Measurements from ENCODE around the gene CHD6.

DNA sequence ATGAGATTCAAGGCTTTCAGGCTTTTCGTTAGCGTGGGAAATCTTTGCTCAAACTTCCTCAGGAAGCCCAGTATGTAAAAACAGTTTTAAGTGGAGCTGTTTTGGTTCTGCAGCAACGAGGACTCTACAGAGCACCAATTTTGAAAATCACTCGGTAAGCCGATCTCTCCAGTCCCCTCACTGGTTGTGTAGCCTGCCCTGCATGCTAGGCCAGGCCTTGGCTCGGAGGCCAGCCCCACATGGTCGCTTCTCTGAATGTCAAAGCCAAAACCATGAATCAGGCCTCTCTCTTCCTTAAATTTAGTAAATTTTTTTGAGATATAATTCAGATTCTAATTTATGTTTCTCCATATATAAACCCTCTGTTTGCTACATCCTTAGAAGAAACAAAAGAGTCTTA is 108.0 kb downstream of the CHD6 start:
- TF ChIP-seq EP300 (IDR thresholded peaks at IDR 0.05; ENCODE audit: borderline replicate concordance): no peak
- TF ChIP-seq CEBPB (IDR thresholded peaks at IDR 0.05): no peak
- TF ChIP-seq TAF1 (IDR thresholded peaks at IDR 0.05; ENCODE audit: low read depth): no peak
- no peak for TF ChIP-seq CREB1 (IDR thresholded peaks at IDR 0.05; ENCODE audit: low read depth)
- TF ChIP-seq EGR1 (IDR thresholded peaks at IDR 0.05): no peak

Measured in Ishikawa (cell line).